Spleen (tissue), 11 donors: ENCODE data around the gene ATP2B3. TPM values are rescaled to one million over a fixed set of nuclear protein-coding genes. Genes with fewer than 3 reads are reported as not detected.
A peak's percentile ranks its signal among the peaks of the same experiment; 100 is the strongest.

Experiments used
- DNase-seq: peaks from one replicate; pipeline ENCODE4 v3.0.0-alpha.2; 2020
- H3K27ac ChIP-seq, 8 donors: fragments of 200-600 bp; sonication (generic) in 7 of 8; 1 replicate in 4 of 8; 2 replicates in 4 of 8; pipeline versions ENCODE4 v1.5.0 to v1.8.0; 2016 to 2021; ENCODE audit warnings: inconsistent platforms in 4 of 8, mild to moderate bottlenecking in 4 of 8, moderate library complexity in 1 of 8
- H3K27me3 ChIP-seq, 7 donors: fragments of 200-600 bp; sonication (generic) in 6 of 7; replicated peaks in 1 of 7; 1 replicate in 4 of 7; 2 replicates in 3 of 7; pipeline versions ENCODE4 v1.5.0 to v1.8.0; 2016 to 2021; ENCODE audit warnings: inconsistent platforms in 3 of 7, mild to moderate bottlenecking in 1 of 7
- H3K36me3 ChIP-seq, 6 donors: fragments of 200-600 bp; sonication (generic) in 5 of 6; 1 replicate in 4 of 6; 2 replicates in 2 of 6; pipeline versions ENCODE4 v1.5.0 to v1.8.0; 2016 to 2021; ENCODE audit warnings: inconsistent platforms in 2 of 6
- H3K4me1 ChIP-seq, 6 donors: fragments of 200-600 bp; sonication (generic) in 5 of 6; 1 replicate in 3 of 6; 2 replicates in 3 of 6; pipeline versions ENCODE4 v1.5.0 to v1.8.0; 2016 to 2021; ENCODE audit warnings: inconsistent platforms in 3 of 6
- H3K4me3 ChIP-seq, 8 donors: fragments of 200-600 bp; sonication (generic) in 7 of 8; 1 replicate in 4 of 8; 2 replicates in 4 of 8; pipeline versions ENCODE4 v1.5.0 to v1.8.0; 2016 to 2021; ENCODE audit warnings: inconsistent platforms in 4 of 8, mild to moderate bottlenecking in 4 of 8, moderate library complexity in 2 of 8
- H3K9me3 ChIP-seq, 8 donors: fragments of 200-600 bp; sonication (generic) in 7 of 8; 1 replicate in 4 of 8; 2 replicates in 4 of 8; pipeline versions ENCODE4 v1.5.0 to v1.8.0; 2016 to 2021; ENCODE audit warnings: inconsistent platforms in 4 of 8
- POLR2A ChIP-seq, 3 donors: fragments of 450-650 bp; IDR thresholded peaks; one replicate each; pipeline ENCODE4 v1.5.1; 2017; ENCODE audit warnings: antibody characterized with exemption in 3 of 3, mild to moderate bottlenecking in 1 of 3
- POLR2AphosphoS5 ChIP-seq, 3 donors: sonication (generic); formaldehyde crosslinking; IDR thresholded peaks; one replicate each; pipeline ENCODE4 v1.5.1; 2017; ENCODE audit warnings: antibody characterized with exemption in 3 of 3
- WGBS, 5 donors: extraction: QIAGEN DNeasy Blood & Tissue Kit in 3 of 5; methylation state at CpG; one replicate each; pipeline versions ENCODE4 v1.1.5 to v1.1.7; 2013 to 2018; 5-methylcytosine and 5-hydroxymethylcytosine counted together
- intact Hi-C: fragments of 100-400 bp; cut with DNase I; formaldehyde crosslinking; loops from one replicate; pipeline ENCODE4 v1.15.0; 2023; ENCODE audit warnings: low total_unique reads
- polyA plus RNA-seq, 3 donors: library from polyadenylated mRNA; stranded (reverse); fragments of 200-250 nt; gene quantifications; one replicate each; pipeline ENCODE4 v1.2.1, GENCODE V29; 2013
- total RNA-seq, 7 donors: library from RNA; depleted of rRNA in 3 of 7; stranded (reverse); fragments of >200 nt in 3 of 7; fragmentation: NEBNext Ultra II Directional in 4 of 7; extraction: Animal tissue kit (Norgen Biotek cat#: 25700) in 4 of 7; gene quantifications; one replicate each; pipeline versions ENCODE4 v1.1.0 to v1.2.1, GENCODE V29; 2016 to 2021
- TF ChIP-seq, protein P1 (sequence below), 11 experiments: fragments of 200-600 bp in 7 of 11; fragments of 450-650 bp in 4 of 11; sonication (generic) in 4 of 11; IDR thresholded peaks in 8 of 11; conservative IDR thresholded peaks in 3 of 11; 1 replicate in 7 of 11; 2 replicates in 4 of 11; pipeline versions ENCODE4 v1.4.0 to v1.8.0; 2016 to 2021; ENCODE audit warnings: antibody characterized with exemption in 11 of 11, inconsistent platforms in 4 of 11, mild to moderate bottlenecking in 1 of 11
- donor health status: healthy with polysubstance abuse.
- donor health status: DM: no; HTN: no; CAD: no; lungs with moderate emphysema.
- donor health status: DM: no; HTN: no; CAD: no.
- donor health status: Bipolar disorder and iron deficiency.
- donor health status: healthy.
- donor health status: DM: no; HTN: no; CAD: no.
- donor health status: DM: yes; HTN: yes; CAD: no.

ATP2B3 gene
- total and polyA plus RNA-seq, 10 donors = 0.07 to 0.13 TPM; not detected in 8

DNA sequence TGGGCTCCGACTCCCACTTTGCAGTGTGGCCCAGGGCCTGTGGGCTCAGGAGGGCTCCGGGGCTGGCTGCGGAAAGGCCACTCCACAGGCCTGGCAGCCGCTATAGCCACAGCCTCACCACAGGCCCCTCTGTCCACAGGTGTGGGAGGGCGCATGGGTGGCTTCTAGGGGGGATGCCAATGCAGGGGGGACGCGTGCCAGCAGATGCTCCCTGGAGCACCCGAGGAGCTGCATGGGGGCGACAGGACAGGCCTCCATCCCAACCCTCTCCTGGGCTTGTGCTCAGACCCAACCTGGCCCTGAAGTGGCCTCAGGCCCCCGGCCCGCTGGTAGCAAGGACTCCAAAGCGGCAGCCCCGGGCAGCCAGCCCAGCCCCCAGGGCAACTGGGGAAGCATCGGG is 14.6 kb upstream of the ATP2B3 start:
- WGBS, 5 donors = 89 to 95% (median 91%) methylated on average over 7 to 14 of the region's 14 CpGs; no CpG with 5 or more reads in 2 of the 5 donors
- no peak overlapping the region for H3K4me3 ChIP-seq
- peaks cover 0 to 6% (median 0%) of the 10 kb centered on the region in 6 donors for H3K4me1 ChIP-seq
- H3K36me3 ChIP-seq = no peaks in the 10 kb centered on the region
- intact Hi-C loops = no loop called here
- H3K27ac ChIP-seq = peak overlapping the region in 3 of 8 donors; percentile 15 to 30 (median 23)
- peaks cover 0 to 25% (median 0%) of the 10 kb centered on the region in 7 donors for H3K27me3 ChIP-seq
- H3K9me3 ChIP-seq = no peaks in the 10 kb centered on the region
- TF ChIP-seq POLR2A (IDR thresholded peaks at IDR 0.05) = no peak
- TF ChIP-seq POLR2AphosphoS5 (IDR thresholded peaks at IDR 0.05) = no peak
- TF ChIP-seq, protein P1, sequence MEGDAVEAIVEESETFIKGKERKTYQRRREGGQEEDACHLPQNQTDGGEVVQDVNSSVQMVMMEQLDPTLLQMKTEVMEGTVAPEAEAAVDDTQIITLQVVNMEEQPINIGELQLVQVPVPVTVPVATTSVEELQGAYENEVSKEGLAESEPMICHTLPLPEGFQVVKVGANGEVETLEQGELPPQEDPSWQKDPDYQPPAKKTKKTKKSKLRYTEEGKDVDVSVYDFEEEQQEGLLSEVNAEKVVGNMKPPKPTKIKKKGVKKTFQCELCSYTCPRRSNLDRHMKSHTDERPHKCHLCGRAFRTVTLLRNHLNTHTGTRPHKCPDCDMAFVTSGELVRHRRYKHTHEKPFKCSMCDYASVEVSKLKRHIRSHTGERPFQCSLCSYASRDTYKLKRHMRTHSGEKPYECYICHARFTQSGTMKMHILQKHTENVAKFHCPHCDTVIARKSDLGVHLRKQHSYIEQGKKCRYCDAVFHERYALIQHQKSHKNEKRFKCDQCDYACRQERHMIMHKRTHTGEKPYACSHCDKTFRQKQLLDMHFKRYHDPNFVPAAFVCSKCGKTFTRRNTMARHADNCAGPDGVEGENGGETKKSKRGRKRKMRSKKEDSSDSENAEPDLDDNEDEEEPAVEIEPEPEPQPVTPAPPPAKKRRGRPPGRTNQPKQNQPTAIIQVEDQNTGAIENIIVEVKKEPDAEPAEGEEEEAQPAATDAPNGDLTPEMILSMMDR (IDR thresholded peaks at IDR 0.05 in 8 of 11, conservative IDR thresholded peaks at IDR 0.05 in 3 of 11) = no peak
- no peak for DNase-seq

DNA sequence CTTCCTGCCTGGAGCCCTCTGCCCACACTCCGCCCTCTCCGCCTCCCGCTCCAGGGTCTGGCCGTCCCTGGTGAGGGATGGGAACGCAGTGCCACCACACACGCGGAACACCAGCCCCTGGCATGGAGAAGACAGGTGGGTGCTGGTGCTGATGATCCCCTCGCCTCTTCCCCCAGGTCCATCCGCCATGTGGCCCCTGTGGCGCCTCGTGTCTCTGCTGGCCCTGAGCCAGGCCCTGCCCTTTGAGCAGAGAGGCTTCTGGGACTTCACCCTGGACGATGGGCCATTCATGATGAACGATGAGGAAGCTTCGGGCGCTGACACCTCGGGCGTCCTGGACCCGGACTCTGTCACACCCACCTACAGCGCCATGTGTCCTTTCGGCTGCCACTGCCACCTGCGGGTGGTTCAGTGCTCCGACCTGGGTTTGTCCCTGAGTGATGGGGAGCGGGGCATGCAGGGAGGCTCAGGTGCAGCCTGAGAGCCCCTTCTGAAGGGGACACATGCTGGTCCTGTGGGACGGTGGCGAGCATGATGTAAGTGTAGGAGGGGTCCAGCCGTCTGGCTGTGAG is 12.9 kb upstream of the ATP2B3 start:
- intact Hi-C loops = no loop called here
- H3K36me3 ChIP-seq = no peaks in the 10 kb centered on the region
- peaks cover 0 to 26% (median 0%) of the 10 kb centered on the region in 7 donors for H3K27me3 ChIP-seq
- H3K27ac ChIP-seq = no peak overlapping the region
- no peak for DNase-seq
- WGBS, 5 donors = 77 to 84% (median 81%) methylated on average over 20 to 26 of the region's 26 CpGs; no CpG with 5 or more reads in 1 of the 5 donors
- no peaks in the 10 kb centered on the region for H3K9me3 ChIP-seq
- TF ChIP-seq POLR2AphosphoS5 (IDR thresholded peaks at IDR 0.05) (peak in 1 of 3 donors; percentile 58), POLR2A (IDR thresholded peaks at IDR 0.05) (no peak)
- TF ChIP-seq, protein P1 (IDR thresholded peaks at IDR 0.05 in 8 of 11, conservative IDR thresholded peaks at IDR 0.05 in 3 of 11) = no peak
- peaks cover 0 to 6% (median 0%) of the 10 kb centered on the region in 6 donors for H3K4me1 ChIP-seq
- H3K4me3 ChIP-seq = no peak overlapping the region

DNA sequence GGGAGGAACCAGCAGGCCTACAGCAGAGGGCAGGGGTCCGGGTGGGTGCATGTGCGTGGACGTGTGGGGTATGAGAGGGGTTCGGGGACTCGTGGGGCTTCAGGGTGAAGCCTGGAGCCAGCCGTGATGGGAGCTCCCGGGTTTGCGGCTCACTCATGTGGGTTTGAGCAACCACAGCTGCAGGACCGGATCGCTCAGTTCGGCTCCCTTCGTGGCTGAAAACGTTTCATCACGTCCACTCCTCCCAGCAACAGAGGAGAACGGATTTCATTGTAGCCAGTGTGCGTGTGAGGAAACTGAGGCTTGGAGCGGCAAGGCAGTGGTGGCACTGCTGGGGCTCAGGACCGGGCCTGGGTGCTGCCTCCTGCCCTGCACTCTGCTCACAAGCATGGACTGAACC is 12.1 kb upstream of the ATP2B3 start:
- Histone ChIP-seq H3K9me3 (no peaks in the 10 kb centered on the region), H3K4me3 (no peak overlapping the region), H3K36me3 (no peaks in the 10 kb centered on the region), H3K27me3 (peaks cover 0 to 31% (median 0%) of the 10 kb centered on the region in 7 donors), H3K27ac (no peak overlapping the region), H3K4me1 (peaks cover 0 to 6% (median 0%) of the 10 kb centered on the region in 6 donors)
- intact Hi-C loops = no loop called here
- no peak for TF ChIP-seq POLR2A (IDR thresholded peaks at IDR 0.05)
- TF ChIP-seq, protein P1 (IDR thresholded peaks at IDR 0.05 in 8 of 11, conservative IDR thresholded peaks at IDR 0.05 in 3 of 11) = no peak
- TF ChIP-seq POLR2AphosphoS5 (IDR thresholded peaks at IDR 0.05) = no peak
- WGBS, 5 donors = 75 to 87% (median 84%) methylated on average over 9 to 18 of the region's 18 CpGs
- no peak for DNase-seq

DNA sequence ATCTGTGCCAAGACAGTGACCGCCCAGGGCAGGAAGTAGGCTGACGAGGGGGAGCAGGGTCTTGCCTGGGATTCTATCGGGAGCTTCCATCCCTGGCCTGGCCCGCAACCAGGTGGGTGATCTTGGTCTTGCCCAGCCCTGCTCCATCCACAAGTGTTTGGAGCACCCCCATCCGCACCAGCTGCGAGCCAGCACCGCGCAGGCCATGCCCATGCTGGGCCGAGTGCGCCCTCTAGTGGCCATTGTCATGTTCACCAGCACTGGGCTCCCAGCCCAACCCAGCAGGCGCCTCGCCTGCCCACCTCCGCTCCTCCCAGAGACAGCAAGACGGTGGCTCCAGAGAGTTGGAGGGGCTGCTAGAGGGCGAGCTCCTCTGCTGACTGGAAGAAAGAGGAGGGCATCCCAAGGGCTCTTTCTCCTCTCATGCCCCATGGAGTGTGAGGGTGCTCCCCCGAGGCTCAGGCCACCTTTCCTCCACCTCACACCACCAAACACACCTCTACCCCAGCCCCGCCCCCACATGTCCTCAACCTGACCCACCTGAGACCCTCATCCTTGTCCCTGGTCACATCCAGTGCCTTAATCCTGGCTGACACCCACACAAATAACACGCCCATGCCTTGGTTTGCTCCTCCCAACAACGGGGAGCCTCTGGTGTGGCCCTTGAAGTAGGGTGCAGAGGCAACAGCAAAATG is 9.8 kb upstream of the ATP2B3 start:
- 18 to 82% (median 26%) methylated on average over 3 to 19 of the region's 19 CpGs for WGBS, 5 donors
- H3K27ac ChIP-seq = no peak overlapping the region
- H3K4me1 ChIP-seq = peaks cover 0 to 6% (median 0%) of the 10 kb centered on the region in 6 donors
- peak; percentile 96 for DNase-seq
- H3K9me3 ChIP-seq = no peaks in the 10 kb centered on the region
- H3K4me3 ChIP-seq = no peak overlapping the region
- intact Hi-C loops = no loop called here
- TF ChIP-seq POLR2AphosphoS5 (IDR thresholded peaks at IDR 0.05) (peak in 2 of 3 donors; percentile 53 to 74), POLR2A (IDR thresholded peaks at IDR 0.05) (no peak)
- TF ChIP-seq, protein P1 (IDR thresholded peaks at IDR 0.05 in 8 of 11, conservative IDR thresholded peaks at IDR 0.05 in 3 of 11) = peak; percentile 71 to 92 (median 86)
- no peaks in the 10 kb centered on the region for H3K36me3 ChIP-seq
- peaks cover 0 to 33% (median 0%) of the 10 kb centered on the region in 7 donors for H3K27me3 ChIP-seq
